ENCODE measurements around the gene ENG.

The ENG gene

GRCh38 chr9:127822108-127822507 lies 32.4 kb downstream of the ENG start:
- Histone ChIP-seq H3K9me3 (ENCODE audit: insufficient read depth, low read length) (no peaks in the 10 kb centered on the region), H3K9ac (ENCODE audit: low read length) (no peak overlapping the region), H3K36me3 (replicated peaks; ENCODE audit: low read depth, low read length) (no peaks in the 10 kb centered on the region), H3K27me3 (ENCODE audit: low read depth, low read length) (0 out of 2 replicates have a peak, but pooled peaks cover 3% of the 10 kb centered on the region), H3K4me2 (ENCODE audit: low read length) (no peak overlapping the region), H3K79me2 (ENCODE audit: low read length) (no peaks in the 10 kb centered on the region), H3K4me1 (ENCODE audit: low read length) (no peaks in the 10 kb centered on the region), H3K27ac (ENCODE audit: low read length) (no peak overlapping the region), H3K4me3 (ENCODE audit: low read length) (no peak overlapping the region), H2AFZ (ENCODE audit: low read depth, low read length) (no peak overlapping the region), H4K20me1 (ENCODE audit: insufficient read depth, low read length) (no peaks in the 10 kb centered on the region)
- no peak for TF ChIP-seq EZH2phosphoT487 (IDR thresholded peaks at IDR 0.05; ENCODE audit: low read depth)
- no peak for TF ChIP-seq CTCF (IDR thresholded peaks at IDR 0.05; ENCODE audit: low read depth, low read length)

- no peaks in the 10 kb centered on the region for H3K4me1 ChIP-seq (ENCODE audit: low read length)
- H3K9ac ChIP-seq (ENCODE audit: low read length), result no peak overlapping the region
- no peak overlapping the region for H2AFZ ChIP-seq (ENCODE audit: low read depth, low read length)
- H3K4me2 ChIP-seq (ENCODE audit: low read length), result no peak overlapping the region
- H3K4me3 ChIP-seq (ENCODE audit: low read length), result no peak overlapping the region
- no peak overlapping the region for H3K27ac ChIP-seq (ENCODE audit: low read length)
- H3K79me2 ChIP-seq (ENCODE audit: low read length), result no peaks in the 10 kb centered on the region
- H3K36me3 ChIP-seq (replicated peaks; ENCODE audit: low read depth, low read length), result peaks cover 12% of the 10 kb centered on the region
- no peaks in the 10 kb centered on the region for H3K27me3 ChIP-seq (ENCODE audit: low read depth, low read length)
- no peaks in the 10 kb centered on the region for H3K9me3 ChIP-seq (ENCODE audit: insufficient read depth, low read length)
- H4K20me1 ChIP-seq (ENCODE audit: insufficient read depth, low read length), result no peaks in the 10 kb centered on the region
- TF ChIP-seq EZH2phosphoT487 (IDR thresholded peaks at IDR 0.05; ENCODE audit: low read depth) (no peak), CTCF (IDR thresholded peaks at IDR 0.05; ENCODE audit: low read depth, low read length) (no peak)
These were observed 35.9 kb downstream of the ENG start for GRCh38 chr9:127818574-127818973.

- no peak overlapping the region for H3K4me3 ChIP-seq (ENCODE audit: low read length)
- no peaks in the 10 kb centered on the region for H3K27me3 ChIP-seq (ENCODE audit: low read depth, low read length)
- TF ChIP-seq EZH2phosphoT487 (IDR thresholded peaks at IDR 0.05; ENCODE audit: low read depth) (no peak), CTCF (IDR thresholded peaks at IDR 0.05; ENCODE audit: low read depth, low read length) (no peak)
- no peak overlapping the region for H3K27ac ChIP-seq (ENCODE audit: low read length)
- H2AFZ ChIP-seq (ENCODE audit: low read depth, low read length), result no peak overlapping the region
- no peak overlapping the region for H3K4me2 ChIP-seq (ENCODE audit: low read length)
- H3K36me3 ChIP-seq (replicated peaks; ENCODE audit: low read depth, low read length), result peaks cover 16% of the 10 kb centered on the region
- no peak overlapping the region for H3K9ac ChIP-seq (ENCODE audit: low read length)
- H3K4me1 ChIP-seq (ENCODE audit: low read length), result no peaks in the 10 kb centered on the region
- H3K9me3 ChIP-seq (ENCODE audit: insufficient read depth, low read length), result no peaks in the 10 kb centered on the region
- H3K79me2 ChIP-seq (ENCODE audit: low read length), result no peaks in the 10 kb centered on the region
- H4K20me1 ChIP-seq (ENCODE audit: insufficient read depth, low read length), result no peaks in the 10 kb centered on the region
These were observed 36.5 kb downstream of the ENG start for GRCh38 chr9:127817881-127818434.

- H3K9me3 ChIP-seq (ENCODE audit: insufficient read depth, low read length), result no peaks in the 10 kb centered on the region
- no peaks in the 10 kb centered on the region for H3K79me2 ChIP-seq (ENCODE audit: low read length)
- H3K4me3 ChIP-seq (ENCODE audit: low read length), result no peak overlapping the region
- H3K4me2 ChIP-seq (ENCODE audit: low read length), result no peak overlapping the region
- TF ChIP-seq CTCF (IDR thresholded peaks at IDR 0.05; ENCODE audit: low read depth, low read length) (no peak), EZH2phosphoT487 (IDR thresholded peaks at IDR 0.05; ENCODE audit: low read depth) (no peak)
- H3K9ac ChIP-seq (ENCODE audit: low read length), result no peak overlapping the region
- H3K27ac ChIP-seq (ENCODE audit: low read length), result no peak overlapping the region
- H3K4me1 ChIP-seq (ENCODE audit: low read length), result no peaks in the 10 kb centered on the region
- no peaks in the 10 kb centered on the region for H3K27me3 ChIP-seq (ENCODE audit: low read depth, low read length)
- no peak overlapping the region for H2AFZ ChIP-seq (ENCODE audit: low read depth, low read length)
- no peaks in the 10 kb centered on the region for H4K20me1 ChIP-seq (ENCODE audit: insufficient read depth, low read length)
- peaks cover 19% of the 10 kb centered on the region for H3K36me3 ChIP-seq (replicated peaks; ENCODE audit: low read depth, low read length)
These were observed 37.7 kb downstream of the ENG start for GRCh38 chr9:127816728-127817127.
